Karpas-422 (cell line): ENCODE measurements around the gene DEAF1. TPM values are rescaled to one million over a fixed set of nuclear protein-coding genes. Genes with fewer than 3 reads are reported as not detected.

Experiments used
- DNase-seq: peaks from one replicate; pipeline ENCODE4 v3.0.0-alpha.2; 2015
- H2AFZ ChIP-seq: fragments of 200-600 bp; sonication (generic); 2 replicates; pipeline ENCODE4 v1.6.1; 2014; ENCODE audit warnings: antibody characterized with exemption, low read length, mixed read lengths
- H3K27ac ChIP-seq: fragments of 200-600 bp; sonication (generic); 2 replicates; pipeline ENCODE4 v1.5.1; 2014; ENCODE audit warnings: mild to moderate bottlenecking, low read length, moderate library complexity
- H3K27me3 ChIP-seq: fragments of 200-600 bp; sonication (generic); 2 replicates; pipeline ENCODE4 v1.6.1; 2014; ENCODE audit warnings: low read length, mixed read lengths
- H3K36me3 ChIP-seq: fragments of 200-600 bp; sonication (generic); 2 replicates; pipeline ENCODE4 v1.6.1; 2014; ENCODE audit warnings: low read length, mixed read lengths; ENCODE audit not compliant: insufficient read depth
- H3K4me1 ChIP-seq: fragments of 200-600 bp; sonication (generic); 2 replicates; pipeline ENCODE4 v1.6.1; 2014; ENCODE audit warnings: mild to moderate bottlenecking, low read length, mixed read lengths
- H3K4me2 ChIP-seq: fragments of 200-600 bp; sonication (generic); 2 replicates; pipeline ENCODE4 v1.6.1; 2014; ENCODE audit warnings: low read length, low read depth, mild to moderate bottlenecking; ENCODE audit not compliant: poor library complexity, severe bottlenecking
- H3K4me3 ChIP-seq: fragments of 200-600 bp; sonication (generic); 2 replicates; pipeline ENCODE4 v1.5.1; 2014; ENCODE audit warnings: mild to moderate bottlenecking, antibody characterized with exemption, low read length, mixed read lengths
- H3K79me2 ChIP-seq: fragments of 200-600 bp; sonication (generic); 2 replicates; pipeline ENCODE4 v1.6.1; 2014; ENCODE audit warnings: mild to moderate bottlenecking, low read length, mixed read lengths
- H3K9ac ChIP-seq: fragments of 200-600 bp; sonication (generic); 2 replicates; pipeline ENCODE4 v1.6.0; 2014; ENCODE audit warnings: low read length
- H3K9me2 ChIP-seq: fragments of 200-600 bp; sonication (generic), shearing (Covaris generic); replicated peaks from 2 replicates; pipeline ENCODE4 v1.6.0; 2014; ENCODE audit warnings: mild to moderate bottlenecking, low read length, moderate library complexity; ENCODE audit not compliant: insufficient read depth
- H3K9me3 ChIP-seq: fragments of 300-700, 200-600 bp; sonication (generic); 2 replicates; pipeline ENCODE4 v1.6.1; 2014; ENCODE audit warnings: low read length, mixed read lengths
- H4K20me1 ChIP-seq: fragments of 200-600 bp; sonication (generic); 2 replicates; pipeline ENCODE4 v1.6.1; 2014; ENCODE audit warnings: mild to moderate bottlenecking, antibody characterized with exemption, low read length, low read depth; ENCODE audit not compliant: insufficient read depth
- total RNA-seq: library from RNA; depleted of rRNA; stranded (reverse); fragments of >200 nt; shearing (Covaris generic); gene quantifications from 2 replicates; pipeline ENCODE4 v1.2.3, GENCODE V29; 2014; ENCODE audit warnings: low replicate concordance

DEAF1 gene
- total RNA-seq, 1 experiment from 2014 or later: 35.9 TPM

DNA sequence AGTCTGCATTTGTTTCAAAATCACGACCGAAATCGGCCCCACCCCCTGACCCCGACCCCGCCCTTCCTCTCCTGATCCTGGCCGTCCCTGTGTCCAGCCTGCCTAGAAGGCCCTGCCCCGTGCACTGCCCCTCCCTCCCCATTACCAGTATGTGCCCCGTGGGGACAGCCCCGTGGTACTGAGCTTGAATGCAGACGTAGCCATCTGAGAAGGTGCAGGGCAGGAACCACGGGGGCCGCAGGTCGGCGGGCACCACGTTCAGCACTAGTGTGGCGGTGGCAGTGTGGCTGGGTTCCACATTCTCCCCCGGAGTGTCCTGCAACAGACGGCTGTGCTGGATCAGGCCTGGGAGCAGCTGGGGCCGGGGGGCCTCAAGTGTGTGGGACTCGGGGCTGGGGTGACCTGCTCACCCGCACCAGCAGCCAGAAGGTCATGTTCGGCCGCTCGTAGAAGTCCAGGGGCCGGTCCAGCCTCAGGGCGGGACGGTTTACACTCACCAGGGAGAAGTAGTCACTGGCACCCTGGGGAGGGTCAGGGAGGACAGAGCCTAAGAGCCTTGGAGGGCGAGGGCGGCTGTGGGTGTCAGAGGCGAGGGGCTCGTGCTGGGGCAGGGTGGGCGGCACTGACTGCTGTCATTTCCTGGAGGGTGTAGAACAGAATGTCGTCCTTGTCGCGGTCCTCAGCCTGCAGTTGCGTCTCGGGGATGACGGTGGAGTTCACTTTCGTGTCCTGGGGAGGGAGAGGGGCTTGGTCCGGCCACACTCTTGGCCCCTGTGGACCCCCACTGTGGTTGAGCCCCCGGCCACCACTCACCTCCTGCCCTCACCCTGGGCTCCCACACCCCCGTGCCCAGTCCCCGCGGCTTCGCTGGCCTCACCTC is 73.8 kb downstream of the DEAF1 start:
- H3K4me1 ChIP-seq: peaks cover 5% of the 10 kb centered on the region
- peaks cover 7% of the 10 kb centered on the region; the same call in 1 of the 2 replicates for H3K79me2 ChIP-seq

DNA sequence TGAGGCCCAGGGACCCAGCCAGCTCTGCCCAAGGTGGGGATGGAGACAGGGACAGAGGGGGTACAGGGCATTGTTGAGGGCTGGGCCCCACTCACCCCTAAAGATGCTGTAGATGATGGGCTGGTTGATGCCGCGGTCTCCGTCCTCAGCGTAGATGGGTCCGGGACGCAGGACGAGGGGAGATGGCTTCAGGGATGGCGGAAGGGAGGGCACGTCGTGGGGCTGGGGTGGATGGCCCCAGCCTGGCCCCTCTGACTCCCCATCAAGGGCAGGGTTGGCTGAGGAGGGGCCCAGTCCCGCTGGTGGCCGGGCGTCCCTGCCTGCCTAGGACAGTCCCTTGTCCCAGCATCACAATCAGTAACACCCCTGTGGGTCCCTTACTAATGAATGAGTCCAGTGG is 74.8 kb downstream of the DEAF1 start:
- DNase-seq: no peak

More for the DNA sequence above, 73.8 kb downstream of the DEAF1 start:
- no peaks in the 10 kb centered on the region for H4K20me1 ChIP-seq
- H3K4me2 ChIP-seq: no peak overlapping the region
- H2AFZ ChIP-seq: no peak overlapping the region
- no peaks in the 10 kb centered on the region for H3K27me3 ChIP-seq
- no peak overlapping the region for H3K27ac ChIP-seq
- H3K9ac ChIP-seq: no peak overlapping the region
- H3K4me3 ChIP-seq: no peak overlapping the region
- no peaks in the 10 kb centered on the region for H3K36me3 ChIP-seq
- no peaks in the 10 kb centered on the region for H3K9me3 ChIP-seq
- no peaks in the 10 kb centered on the region for H3K9me2 ChIP-seq
- DNase-seq: no peak

DNA sequence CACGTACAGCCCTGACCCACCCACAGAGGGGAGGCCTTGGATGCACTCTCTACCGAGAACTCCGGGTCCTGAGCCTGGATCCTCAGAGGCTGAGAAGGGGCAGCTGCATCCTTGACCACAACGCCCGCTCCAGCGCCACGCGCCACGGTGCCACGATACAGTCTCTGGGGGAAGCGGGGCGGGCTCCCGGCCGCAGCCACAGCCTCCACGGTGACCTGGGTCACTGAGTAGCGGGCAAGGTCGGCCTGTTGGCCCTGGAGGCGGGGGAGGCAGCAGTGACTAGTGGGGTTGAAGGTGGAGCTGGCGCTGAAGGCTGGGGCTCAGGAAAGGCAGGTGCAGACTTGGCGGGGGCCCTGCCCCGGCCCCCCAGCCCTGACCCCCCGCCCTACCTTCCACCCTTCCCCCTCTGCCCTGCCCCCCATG is 75.4 kb downstream of the DEAF1 start:
- H4K20me1 ChIP-seq: 0 out of 2 replicates have a peak, but pooled peaks cover 6% of the 10 kb centered on the region
- H3K27ac ChIP-seq: no peak overlapping the region
- H3K9me2 ChIP-seq: no peaks in the 10 kb centered on the region
- DNase-seq: no peak
- no peak overlapping the region for H2AFZ ChIP-seq
- peaks cover 16% of the 10 kb centered on the region for H3K4me1 ChIP-seq
- peaks cover 7% of the 10 kb centered on the region; the same call in 1 of the 2 replicates for H3K79me2 ChIP-seq
- H3K27me3 ChIP-seq: no peaks in the 10 kb centered on the region
- H3K4me3 ChIP-seq: no peak overlapping the region
- no peaks in the 10 kb centered on the region for H3K9me3 ChIP-seq
- no peak overlapping the region for H3K9ac ChIP-seq
- H3K4me2 ChIP-seq: no peak overlapping the region
- H3K36me3 ChIP-seq: no peaks in the 10 kb centered on the region

More for the DNA sequence above, 74.8 kb downstream of the DEAF1 start:
- Histone ChIP-seq H3K9me3 (no peaks in the 10 kb centered on the region), H3K4me3 (no peak overlapping the region), H3K4me2 (no peak overlapping the region), H3K79me2 (peaks cover 7% of the 10 kb centered on the region; the same call in 1 of the 2 replicates), H2AFZ (no peak overlapping the region), H3K4me1 (peaks cover 11% of the 10 kb centered on the region), H3K27ac (no peak overlapping the region), H3K36me3 (no peaks in the 10 kb centered on the region), H3K9ac (no peak overlapping the region), H3K9me2 (no peaks in the 10 kb centered on the region), H4K20me1 (0 out of 2 replicates have a peak, but pooled peaks cover 2% of the 10 kb centered on the region), H3K27me3 (no peaks in the 10 kb centered on the region)

DNA sequence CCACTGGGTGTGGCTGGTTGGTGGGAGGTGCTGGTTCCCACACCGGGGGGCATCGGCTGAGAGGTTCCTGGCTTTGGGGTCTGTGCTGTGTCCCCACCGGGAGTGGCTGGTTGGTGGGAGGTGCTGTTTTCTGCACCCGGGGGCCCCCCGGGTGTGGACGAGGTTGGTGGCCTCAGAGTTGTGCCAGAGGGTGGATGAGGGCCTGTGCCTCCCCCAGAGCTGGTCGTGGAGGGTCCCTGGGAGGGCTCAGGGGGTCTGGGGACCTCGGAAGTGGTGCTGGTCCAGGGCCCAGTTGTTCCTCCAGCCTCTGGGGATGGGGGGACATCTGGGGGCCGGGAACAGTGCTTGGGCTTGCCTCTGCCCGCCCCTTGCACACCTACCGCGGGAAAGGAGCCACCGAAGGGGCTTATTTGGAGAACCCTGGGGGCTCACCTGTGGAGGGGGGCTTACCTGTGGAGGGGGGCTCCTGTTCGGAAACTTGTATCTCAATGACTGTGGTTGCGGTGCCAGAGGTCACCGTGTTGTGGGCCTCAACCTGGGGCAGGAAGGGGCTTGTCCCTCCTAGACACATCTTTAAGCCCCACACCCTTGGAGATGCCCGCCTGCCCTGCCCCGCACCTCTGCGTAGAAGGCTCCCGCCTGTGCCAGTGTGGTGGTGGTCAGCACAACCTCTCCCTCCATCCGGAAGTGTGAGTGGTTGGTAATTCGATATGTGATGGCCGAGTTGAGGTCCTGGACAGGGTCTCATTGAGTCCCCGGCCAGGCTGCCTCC is 76.0 kb downstream of the DEAF1 start:
- H3K79me2 ChIP-seq: peaks cover 7% of the 10 kb centered on the region; the same call in 1 of the 2 replicates
- peaks cover 9% of the 10 kb centered on the region; the same call in 1 of the 2 replicates for H4K20me1 ChIP-seq
- DNase-seq: no peak
- no peaks in the 10 kb centered on the region for H3K9me2 ChIP-seq
- no peaks in the 10 kb centered on the region for H3K9me3 ChIP-seq
- no peaks in the 10 kb centered on the region for H3K36me3 ChIP-seq
- H3K4me1 ChIP-seq: peaks cover 22% of the 10 kb centered on the region
- no peak overlapping the region for H3K9ac ChIP-seq
- H3K27me3 ChIP-seq: no peaks in the 10 kb centered on the region
- no peak overlapping the region for H2AFZ ChIP-seq
- H3K27ac ChIP-seq: no peak overlapping the region
- H3K4me3 ChIP-seq: no peak overlapping the region
- H3K4me2 ChIP-seq: no peak overlapping the region

DNA sequence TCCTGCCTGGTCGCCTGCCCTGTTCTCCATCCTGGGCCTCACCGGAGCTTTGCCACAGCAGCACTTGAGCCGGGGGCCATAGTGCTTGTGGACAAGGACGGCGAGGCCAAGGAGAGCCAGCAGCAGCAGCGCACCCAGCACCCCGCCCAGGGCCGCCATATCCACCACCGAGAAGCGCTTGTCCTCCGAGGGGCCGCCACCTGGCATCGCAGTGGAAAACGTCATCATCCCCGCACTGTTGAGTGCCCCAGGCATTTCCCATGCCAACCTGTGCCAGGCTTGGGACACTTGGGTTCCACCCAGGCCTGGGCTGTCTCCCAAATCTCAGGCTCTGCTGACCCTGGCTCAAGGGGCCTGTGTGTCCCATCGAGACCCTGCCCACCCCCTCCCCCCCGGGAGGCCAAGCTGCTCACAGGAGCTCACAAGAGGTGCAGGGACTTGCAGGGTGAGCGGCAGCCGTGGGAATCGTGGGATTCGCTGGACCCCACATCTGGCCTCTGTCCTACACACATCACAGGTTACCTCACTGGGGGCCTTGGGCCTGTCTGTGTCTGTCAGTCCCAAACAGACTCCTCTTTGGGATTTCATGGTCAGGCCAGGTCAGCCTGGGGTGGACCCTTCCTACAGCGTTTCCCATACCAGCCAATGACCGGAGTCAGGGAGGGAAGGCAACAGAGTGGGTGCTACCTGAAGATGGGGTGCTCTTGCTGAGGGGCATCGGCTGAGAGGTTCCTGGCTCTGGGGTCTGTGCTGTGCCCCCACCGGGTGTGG is 76.9 kb downstream of the DEAF1 start:
- no peak overlapping the region for H3K9ac ChIP-seq
- peaks cover 7% of the 10 kb centered on the region; the same call in 1 of the 2 replicates for H3K79me2 ChIP-seq
- no peak overlapping the region for H3K4me2 ChIP-seq
- peaks cover 15% of the 10 kb centered on the region; the same call in 1 of the 2 replicates for H4K20me1 ChIP-seq
- H3K4me1 ChIP-seq: peaks cover 27% of the 10 kb centered on the region
- no peak overlapping the region for H3K4me3 ChIP-seq
- no peaks in the 10 kb centered on the region for H3K27me3 ChIP-seq
- no peak for DNase-seq
- H3K27ac ChIP-seq: no peak overlapping the region
- H2AFZ ChIP-seq: no peak overlapping the region
- no peaks in the 10 kb centered on the region for H3K9me3 ChIP-seq
- H3K36me3 ChIP-seq: no peaks in the 10 kb centered on the region
- no peaks in the 10 kb centered on the region for H3K9me2 ChIP-seq

DNA sequence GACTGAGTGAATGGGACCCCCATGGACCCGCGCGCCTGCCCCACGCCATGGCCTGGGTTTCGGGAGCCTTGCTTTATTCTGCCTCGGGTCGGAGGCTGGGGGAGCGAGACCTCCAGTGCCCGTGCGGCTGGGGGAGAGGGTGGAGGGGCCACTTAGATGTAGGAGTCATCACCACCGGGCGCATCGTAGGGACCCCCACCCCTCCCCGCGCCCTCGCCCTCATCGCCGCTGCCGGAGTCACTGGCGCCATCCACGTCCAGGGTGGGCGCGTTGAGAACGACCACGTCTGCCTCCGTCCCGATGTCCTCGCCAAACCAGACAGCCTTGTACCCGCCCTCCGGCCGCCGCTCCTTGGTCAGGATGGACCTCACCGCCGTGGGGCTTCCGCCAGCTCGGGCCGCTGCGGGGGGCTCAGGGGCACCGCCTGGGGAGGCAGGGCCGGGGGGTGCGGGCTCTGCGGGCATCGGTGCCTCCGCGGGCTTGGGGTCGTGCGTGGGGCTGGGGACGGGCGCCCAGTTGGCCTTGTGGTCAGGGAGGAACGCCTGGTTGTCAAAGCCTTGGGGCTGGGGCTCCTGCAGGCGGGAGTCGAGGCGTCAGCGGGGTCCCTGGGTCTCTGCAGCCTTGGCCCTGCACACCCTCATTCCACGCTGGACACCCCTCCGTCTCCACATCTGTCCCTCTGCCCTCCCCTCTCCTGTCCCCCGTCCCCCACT is 77.7 kb downstream of the DEAF1 start:
- Histone ChIP-seq H3K27me3 (no peaks in the 10 kb centered on the region), H3K9ac (no peak overlapping the region), H3K36me3 (no peaks in the 10 kb centered on the region), H3K27ac (no peak overlapping the region), H4K20me1 (peaks cover 21% of the 10 kb centered on the region; the same call in 1 of the 2 replicates), H2AFZ (no peak overlapping the region), H3K9me2 (no peaks in the 10 kb centered on the region), H3K79me2 (peaks cover 7% of the 10 kb centered on the region; the same call in 1 of the 2 replicates), H3K4me3 (no peak overlapping the region), H3K4me1 (peaks cover 27% of the 10 kb centered on the region), H3K4me2 (no peak overlapping the region), H3K9me3 (no peaks in the 10 kb centered on the region)
- no peak for DNase-seq

DNA sequence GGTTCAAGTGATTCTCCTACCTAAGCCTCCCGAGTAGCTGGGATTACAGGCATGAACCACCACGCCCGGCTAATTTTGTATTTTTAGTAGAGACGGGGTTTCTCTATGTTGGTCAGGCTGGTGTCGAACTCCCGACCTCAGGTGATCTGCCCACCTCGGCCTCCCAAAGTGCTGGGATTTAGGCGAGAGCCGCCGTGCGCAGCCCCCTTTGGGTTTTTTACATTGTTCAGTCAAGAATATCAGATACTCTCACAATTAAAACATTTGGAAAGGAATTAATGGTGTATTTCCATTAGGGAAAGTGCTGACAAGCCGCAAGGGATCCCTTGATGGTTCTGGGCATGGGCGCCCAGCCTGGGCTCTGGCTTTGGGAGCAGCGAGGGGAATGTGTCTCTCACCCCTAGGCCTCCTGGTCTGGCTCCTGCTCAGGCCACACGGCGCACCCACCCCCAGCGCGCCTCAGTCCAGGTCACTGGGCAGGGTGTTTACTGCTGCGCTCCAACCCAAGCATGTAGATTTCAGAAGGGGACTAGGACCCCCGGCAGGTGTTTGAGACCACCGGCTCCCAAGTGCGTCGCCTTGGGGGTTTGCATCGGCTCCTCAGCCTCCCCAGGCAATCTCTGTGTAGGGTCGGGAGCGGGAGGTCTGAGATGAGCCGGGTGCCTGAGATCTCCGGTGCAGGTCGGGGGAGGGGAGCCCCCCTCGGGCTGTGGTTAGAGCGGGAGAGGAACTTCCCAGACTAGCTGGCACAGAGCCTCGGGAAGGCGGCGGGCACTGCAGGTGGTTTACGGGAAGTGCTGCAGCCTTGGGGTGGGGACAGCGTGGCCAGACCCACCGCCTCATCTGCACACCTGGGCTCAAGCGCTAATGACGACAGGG is 78.5 kb downstream of the DEAF1 start:
- Histone ChIP-seq H3K27ac (peak overlapping the region; percentile 85), H3K36me3 (no peaks in the 10 kb centered on the region), H3K4me2 (peak overlapping the region; percentile 97), H3K4me3 (peak overlapping the region; percentile 92), H3K9me3 (no peaks in the 10 kb centered on the region), H3K9ac (peak overlapping the region; percentile 56), H3K27me3 (no peaks in the 10 kb centered on the region), H3K4me1 (peaks cover 27% of the 10 kb centered on the region), H3K9me2 (no peaks in the 10 kb centered on the region), H4K20me1 (peaks cover 27% of the 10 kb centered on the region; the same call in 1 of the 2 replicates), H3K79me2 (peaks cover 7% of the 10 kb centered on the region; the same call in 1 of the 2 replicates), H2AFZ (no peak overlapping the region)
- no peak for DNase-seq
